AG20443 (cell line): Measurements from ENCODE around the gene CDH18.

ENCODE experiments used
- DNase-seq: peaks from one replicate; pipeline ENCODE4 v3.0.0; 2012; ENCODE audit warnings: low spot score, mixed read lengths

Gene CDH18, protein sequence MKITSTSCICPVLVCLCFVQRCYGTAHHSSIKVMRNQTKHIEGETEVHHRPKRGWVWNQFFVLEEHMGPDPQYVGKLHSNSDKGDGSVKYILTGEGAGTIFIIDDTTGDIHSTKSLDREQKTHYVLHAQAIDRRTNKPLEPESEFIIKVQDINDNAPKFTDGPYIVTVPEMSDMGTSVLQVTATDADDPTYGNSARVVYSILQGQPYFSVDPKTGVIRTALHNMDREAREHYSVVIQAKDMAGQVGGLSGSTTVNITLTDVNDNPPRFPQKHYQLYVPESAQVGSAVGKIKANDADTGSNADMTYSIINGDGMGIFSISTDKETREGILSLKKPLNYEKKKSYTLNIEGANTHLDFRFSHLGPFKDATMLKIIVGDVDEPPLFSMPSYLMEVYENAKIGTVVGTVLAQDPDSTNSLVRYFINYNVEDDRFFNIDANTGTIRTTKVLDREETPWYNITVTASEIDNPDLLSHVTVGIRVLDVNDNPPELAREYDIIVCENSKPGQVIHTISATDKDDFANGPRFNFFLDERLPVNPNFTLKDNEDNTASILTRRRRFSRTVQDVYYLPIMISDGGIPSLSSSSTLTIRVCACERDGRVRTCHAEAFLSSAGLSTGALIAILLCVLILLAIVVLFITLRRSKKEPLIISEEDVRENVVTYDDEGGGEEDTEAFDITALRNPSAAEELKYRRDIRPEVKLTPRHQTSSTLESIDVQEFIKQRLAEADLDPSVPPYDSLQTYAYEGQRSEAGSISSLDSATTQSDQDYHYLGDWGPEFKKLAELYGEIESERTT

DNA sequence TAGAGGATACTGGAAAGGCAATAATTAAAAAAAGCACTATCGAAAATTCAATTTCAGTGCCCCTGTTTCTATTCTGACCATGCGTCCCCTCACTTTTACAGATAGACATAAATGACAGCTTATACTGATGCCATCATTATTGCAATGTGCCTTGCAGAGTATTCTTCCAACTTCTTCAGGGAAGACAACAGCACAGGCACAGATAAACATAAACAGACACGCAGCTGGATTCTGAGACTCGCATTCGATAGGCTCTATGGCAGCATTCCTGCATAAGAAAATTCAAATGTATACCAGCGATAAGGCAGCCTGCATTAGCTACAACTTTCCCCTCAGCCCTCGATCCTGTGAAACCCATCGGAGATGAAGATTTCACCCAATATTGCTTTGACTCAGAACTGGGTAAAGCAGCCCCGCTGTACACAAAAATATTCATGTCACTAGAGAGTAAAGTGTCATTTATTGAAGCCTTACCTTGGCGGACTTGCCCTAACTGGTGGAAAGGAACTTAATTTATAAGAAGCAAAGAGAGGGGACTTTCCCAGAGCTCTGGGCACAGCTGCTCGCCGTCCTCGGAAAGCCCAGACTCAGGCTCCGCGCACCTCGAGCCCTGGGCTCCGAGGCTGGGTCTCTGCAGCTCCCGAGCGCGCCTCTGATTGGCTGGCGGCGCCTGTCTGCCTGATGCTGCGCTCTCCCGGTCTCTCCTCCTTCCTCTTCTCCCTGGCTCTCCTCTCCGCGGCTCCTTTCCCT is at the start of gene CDH18:
CDH18 (minus strand) TSS at position 589 of the 750 bp plus-strand sequence. CDS start 149,214 bp downstream, outside the sequence.
- DNase-seq, result peak; percentile 33

DNA sequence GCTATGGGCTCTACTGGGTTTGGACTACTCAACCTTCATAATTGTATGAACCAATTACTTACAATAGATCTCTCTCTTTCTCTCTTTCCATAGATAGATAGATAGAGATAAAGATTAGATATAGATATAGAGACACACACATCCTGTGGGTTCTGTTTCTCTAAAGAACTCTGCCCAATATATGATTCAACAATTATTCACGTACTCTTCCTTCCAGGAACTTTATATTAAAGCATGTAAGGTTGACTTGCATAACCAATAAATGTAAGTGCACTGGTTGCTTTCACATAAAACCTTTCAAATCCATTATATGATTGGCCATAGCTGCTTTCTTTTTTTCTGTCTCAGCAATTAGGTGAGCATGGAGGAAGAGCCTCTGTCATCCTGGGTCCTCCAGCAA is 46.7 kb upstream of the CDH18 start:
- no peak for DNase-seq

DNA sequence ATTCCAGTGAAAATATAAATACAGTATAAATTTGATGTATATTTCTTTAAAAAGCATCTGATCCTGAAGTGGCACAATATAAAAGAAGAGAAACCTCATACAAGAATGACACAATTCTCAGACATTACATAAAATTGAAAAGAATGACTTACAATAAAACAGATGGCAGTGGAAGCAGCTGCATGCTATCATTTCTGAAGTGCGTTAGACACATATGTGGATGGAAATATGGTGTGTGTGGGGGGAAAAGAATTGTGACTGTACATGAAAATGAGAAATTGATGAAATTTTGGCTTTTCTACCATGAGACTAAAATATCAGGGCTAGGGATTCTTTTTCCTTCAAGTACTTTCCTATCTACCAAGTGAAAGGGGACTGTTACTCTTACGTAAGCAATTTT is 45.9 kb upstream of the CDH18 start:
- no peak for DNase-seq

DNA sequence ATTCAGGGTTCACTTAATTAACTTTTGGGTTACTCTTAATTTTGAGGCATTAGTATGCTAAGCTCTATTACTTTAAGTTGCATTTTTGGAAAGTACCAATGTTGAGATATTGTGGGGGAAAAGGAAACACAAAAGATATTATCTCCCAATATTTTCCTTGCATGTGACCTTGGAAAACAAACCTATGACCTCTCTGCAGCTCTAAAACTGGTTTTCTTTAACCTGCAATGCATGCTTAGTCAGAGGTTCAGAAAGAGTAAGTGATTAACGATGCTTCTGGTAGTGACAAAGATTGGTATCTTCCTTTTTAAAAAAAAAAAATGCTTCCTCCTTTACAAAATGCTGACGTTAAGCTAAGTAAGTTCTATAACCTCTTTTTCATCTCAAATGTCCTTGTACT is 44.9 kb upstream of the CDH18 start:
- no peak for DNase-seq

DNA sequence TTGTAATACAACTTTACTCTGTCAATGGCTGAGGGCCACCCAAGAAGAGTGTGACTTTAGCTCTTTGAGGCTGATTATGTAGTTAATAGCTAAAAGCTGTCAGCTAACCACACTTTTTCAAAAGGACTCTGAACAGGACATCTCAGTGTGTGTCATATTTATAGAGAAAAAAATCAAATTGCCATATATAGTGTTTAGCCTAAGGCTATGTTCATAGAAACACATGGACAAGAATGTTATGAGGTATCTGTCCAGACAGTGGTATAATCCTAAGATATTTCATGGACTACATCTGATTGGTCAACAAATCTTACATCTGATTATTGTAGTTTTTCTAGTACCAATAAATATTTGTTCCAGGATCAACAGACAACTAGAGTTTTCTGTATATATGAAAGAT is 42.1 kb upstream of the CDH18 start:
- DNase-seq, result no peak

DNA sequence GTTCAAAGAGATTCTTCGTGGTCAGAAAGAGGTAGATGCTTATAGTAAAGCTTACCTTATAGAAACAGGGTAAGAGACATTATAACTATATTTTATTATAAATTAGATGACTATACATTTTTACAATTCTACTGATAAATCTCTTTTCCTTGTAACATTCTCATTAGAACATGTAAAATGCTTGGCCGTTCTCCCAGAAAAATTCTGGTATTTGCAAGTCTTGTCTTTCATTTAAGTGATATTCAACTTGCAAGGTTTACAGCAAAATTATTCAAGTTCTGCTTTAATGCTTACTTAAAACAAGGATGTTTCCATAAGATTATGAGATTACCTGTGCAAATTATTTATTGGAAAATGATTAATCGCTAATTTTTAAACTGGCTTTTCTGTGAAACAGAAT is 41.3 kb upstream of the CDH18 start:
- DNase-seq, result no peak

DNA sequence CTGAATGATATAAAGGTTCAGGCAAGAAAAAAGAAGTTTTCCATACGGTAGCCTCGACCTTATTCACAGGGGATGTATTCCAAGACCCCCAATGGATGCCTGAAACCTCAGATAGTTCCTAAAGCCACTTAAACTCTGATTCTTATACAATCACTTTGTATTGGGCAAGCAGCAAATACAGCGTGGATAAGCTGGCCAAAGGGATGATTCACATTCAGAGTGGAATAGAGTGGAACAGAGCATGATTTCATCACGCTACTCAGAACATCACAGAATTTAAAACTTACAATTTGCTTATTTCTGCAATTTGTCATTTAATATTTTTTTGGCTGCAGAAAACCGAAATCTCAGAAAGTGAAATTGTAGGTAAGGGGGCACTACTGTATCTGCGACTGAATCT is 40.5 kb upstream of the CDH18 start:
- no peak for DNase-seq

GRCh38 chr5:20023686-20024180 is 35.7 kb upstream of the CDH18 start:
- DNase-seq, result no peak

GRCh38 chr5:20020247-20020646 is 32.2 kb upstream of the CDH18 start:
- no peak for DNase-seq

GRCh38 chr5:20017021-20017420 is 29.0 kb upstream of the CDH18 start:
- no peak for DNase-seq

DNA sequence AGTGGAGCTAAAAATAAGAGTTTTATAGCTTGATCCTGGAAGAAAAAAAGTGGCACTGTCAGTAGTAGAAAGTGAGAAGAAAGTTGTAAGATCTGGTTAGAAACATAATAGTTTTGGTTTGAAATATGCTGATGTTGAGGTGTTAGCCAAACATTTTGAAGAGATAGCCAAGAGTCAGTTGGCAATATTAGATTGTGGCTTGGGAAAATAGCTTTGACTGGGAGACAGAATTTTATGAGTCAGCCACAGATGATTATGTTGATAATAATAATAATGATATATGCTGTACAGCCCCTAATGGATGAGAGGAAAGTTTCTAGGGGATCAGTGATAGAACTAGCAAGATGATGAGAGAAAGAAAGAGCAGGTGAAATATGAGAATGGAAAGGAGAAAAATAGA is 12.4 kb upstream of the CDH18 start:
- DNase-seq, result no peak

DNA sequence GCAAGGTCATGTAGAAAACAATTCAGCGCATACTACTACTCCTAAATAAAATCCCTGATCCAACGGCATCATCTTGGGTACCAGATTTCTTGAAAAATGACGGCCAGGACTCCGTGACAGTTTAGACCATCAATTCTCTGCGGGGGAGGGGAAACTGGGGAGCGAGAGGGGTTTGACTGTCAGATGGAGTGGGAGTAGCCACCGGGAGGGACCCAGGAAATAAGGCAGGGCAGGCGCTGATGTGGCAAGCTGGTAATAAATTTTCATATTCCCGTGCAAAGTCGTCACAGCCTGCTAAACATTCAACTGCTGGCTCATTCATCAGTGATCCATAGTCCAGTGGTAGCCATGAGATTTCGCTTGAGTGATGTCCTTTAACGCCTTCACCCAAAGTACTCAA is 457 bp upstream of the CDH18 start:
- no peak for DNase-seq

DNA sequence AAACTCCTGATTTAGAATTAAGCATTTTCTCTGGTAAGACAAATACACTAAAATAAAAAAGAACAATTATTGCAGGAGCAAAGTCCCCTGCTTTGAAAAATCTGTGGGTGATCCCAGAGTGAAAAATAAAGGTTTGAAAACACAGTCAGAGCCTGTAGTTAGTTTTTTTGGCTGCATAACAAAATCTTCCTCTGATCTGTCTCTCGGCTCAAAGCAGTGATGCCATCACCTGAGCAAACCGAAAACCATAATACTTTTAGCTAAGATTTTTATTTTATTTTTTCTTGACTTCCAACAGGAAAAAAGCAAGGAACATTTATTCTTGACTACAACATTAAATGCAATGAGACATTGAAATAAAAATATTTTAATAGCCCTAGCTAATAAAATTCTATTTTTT is 1.2 kb downstream of the CDH18 start:
- DNase-seq, result no peak

GRCh38 chr5:19986031-19986619 is 1.9 kb downstream of the CDH18 start:
- no peak for DNase-seq

- no peak for DNase-seq
Observed at GRCh38 chr5:19978476-19978875, 9.5 kb downstream of the CDH18 start.

DNA sequence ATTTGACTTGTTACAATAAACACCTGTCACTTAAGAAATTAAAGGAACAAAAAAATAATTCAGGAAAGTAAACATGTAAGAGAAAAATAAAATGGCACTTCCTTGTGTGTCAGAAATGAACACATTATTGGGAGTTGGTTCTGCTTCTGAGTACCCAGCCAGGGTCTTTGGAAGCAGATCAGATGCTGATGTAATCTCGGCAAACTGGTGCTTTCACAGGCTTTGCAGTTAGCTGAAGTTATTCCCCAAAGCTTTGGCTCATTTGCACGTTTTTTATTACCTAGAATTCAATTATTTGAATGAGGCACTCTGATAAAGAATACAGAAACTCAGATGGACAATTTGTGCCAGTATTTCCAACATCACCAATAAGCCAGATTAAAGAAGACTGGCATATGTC is 10.9 kb downstream of the CDH18 start:
- DNase-seq, result no peak

DNA sequence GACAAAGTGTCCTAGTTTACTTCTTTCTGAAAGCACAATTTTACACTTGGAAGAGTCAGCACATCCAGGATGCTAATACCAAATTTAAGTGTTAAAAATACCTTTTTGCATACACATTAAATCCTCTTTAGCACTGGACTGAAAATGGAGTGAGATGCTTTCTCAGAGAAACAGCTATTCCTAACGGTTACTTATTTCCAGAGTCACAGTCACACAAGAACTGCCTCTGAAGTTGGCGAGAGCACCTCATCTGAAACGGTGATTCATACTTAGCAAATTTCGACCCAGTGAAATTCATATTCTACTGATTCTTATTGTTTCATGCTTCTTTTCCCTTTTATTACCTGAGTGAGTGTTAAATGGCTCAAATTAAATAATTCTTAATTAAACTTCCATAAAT is 12.2 kb downstream of the CDH18 start:
- no peak for DNase-seq

GRCh38 chr5:19960451-19960850 is 27.5 kb downstream of the CDH18 start:
- no peak for DNase-seq

DNA sequence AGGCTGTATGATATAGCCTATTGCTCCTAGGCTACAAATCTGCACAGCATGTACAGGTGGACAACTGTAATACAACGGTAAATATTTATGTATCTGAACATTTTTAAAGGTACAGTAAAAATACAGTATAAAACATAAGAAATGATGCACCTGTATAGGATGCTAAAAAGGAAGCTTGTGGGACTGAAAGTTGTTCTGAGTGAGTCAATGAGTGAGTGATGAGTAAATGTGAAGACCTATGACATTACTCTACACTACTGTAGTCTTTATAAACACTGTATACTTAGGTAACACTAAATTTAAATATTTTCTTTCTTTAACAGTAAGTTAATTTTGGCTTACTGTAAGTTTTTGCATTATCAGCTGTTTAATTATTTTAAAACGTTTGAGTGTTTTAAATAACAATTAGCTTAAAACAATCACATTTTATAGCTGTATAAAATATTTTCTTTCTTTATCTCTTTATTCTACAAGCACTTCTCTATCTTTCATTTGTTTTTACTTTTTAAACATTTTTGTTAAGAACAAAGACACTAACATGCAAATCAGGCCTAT is 28.1 kb downstream of the CDH18 start:
- DNase-seq, result no peak

DNA sequence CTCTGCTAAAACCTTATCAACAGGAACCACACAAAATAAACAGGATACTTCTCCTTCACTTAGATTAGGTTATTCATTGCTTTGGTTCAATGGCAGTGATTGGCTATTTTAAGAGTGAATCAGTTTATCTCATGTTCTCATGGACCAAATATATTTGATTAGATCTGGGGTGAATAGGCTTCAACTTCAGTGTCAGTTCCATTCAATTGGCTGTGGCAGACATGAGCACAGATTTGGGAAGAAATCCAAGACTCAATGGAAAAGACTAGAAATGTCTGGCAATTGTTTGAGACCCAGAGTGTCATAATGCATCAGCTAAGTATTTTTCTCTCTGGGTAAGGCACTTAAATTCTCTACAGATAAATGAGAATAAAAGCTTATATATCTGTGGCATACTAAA is 37.1 kb downstream of the CDH18 start:
- no peak for DNase-seq

DNA sequence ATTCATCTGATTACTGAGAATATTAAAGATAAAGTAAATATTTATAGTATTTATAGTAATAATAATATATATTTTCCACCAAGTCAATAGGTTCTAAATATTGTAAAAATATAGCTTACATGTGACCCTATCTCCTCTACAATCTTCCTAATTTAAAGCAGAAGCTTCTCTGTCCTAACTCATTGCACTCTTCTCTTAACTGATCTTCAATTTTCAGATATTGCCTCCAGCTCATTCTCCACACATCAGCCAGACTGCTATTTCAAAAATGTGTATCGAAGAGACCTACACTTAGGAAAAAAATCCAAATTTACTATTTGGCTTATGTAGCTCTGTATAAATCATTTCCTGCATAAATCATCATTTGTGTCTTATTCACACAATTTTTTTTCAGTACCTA is 47.8 kb downstream of the CDH18 start:
- DNase-seq, result no peak

- DNase-seq, result no peak
Observed at GRCh38 chr5:19930451-19930850, 57.5 kb downstream of the CDH18 start.
